Epithelial cell of esophagus (primary cell): Measurements from ENCODE around the gene CHKA.
A peak's percentile ranks its signal among the peaks of the same experiment; 100 is the strongest.

Experiments
- DNase-seq: peaks from one replicate; pipeline ENCODE4 v3.0.0; 2010; ENCODE audit warnings: low read depth
- H3K4me3 ChIP-seq: 2 replicates; pipeline ENCODE4 v1.5.1; 2011; ENCODE audit warnings: mild to moderate bottlenecking, low read length, control low read depth
- TF ChIP-seq, protein P1 (sequence below): IDR thresholded peaks from 2 replicates; pipeline ENCODE4 v1.5.1; 2011; ENCODE audit warnings: low read depth, mild to moderate bottlenecking, low read length, control low read depth, inconsistent platforms; ENCODE audit not compliant: insufficient read depth; ENCODE audit errors: missing control alignments

CHKA gene

GRCh38 chr11:68025047-68025446, 96.1 kb downstream of the CHKA start:
- TF ChIP-seq, protein P1, sequence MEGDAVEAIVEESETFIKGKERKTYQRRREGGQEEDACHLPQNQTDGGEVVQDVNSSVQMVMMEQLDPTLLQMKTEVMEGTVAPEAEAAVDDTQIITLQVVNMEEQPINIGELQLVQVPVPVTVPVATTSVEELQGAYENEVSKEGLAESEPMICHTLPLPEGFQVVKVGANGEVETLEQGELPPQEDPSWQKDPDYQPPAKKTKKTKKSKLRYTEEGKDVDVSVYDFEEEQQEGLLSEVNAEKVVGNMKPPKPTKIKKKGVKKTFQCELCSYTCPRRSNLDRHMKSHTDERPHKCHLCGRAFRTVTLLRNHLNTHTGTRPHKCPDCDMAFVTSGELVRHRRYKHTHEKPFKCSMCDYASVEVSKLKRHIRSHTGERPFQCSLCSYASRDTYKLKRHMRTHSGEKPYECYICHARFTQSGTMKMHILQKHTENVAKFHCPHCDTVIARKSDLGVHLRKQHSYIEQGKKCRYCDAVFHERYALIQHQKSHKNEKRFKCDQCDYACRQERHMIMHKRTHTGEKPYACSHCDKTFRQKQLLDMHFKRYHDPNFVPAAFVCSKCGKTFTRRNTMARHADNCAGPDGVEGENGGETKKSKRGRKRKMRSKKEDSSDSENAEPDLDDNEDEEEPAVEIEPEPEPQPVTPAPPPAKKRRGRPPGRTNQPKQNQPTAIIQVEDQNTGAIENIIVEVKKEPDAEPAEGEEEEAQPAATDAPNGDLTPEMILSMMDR, result no peak
- DNase-seq, result no peak
- H3K4me3 ChIP-seq, result no peak overlapping the region

GRCh38 chr11:68024508-68024907, 96.7 kb downstream of the CHKA start:
- H3K4me3 ChIP-seq, result no peak overlapping the region
- DNase-seq, result no peak
- TF ChIP-seq, protein P1, result no peak

GRCh38 chr11:68022531-68022930, 98.7 kb downstream of the CHKA start:
- no peak for DNase-seq
- TF ChIP-seq, protein P1, result no peak
- no peak overlapping the region for H3K4me3 ChIP-seq

DNA sequence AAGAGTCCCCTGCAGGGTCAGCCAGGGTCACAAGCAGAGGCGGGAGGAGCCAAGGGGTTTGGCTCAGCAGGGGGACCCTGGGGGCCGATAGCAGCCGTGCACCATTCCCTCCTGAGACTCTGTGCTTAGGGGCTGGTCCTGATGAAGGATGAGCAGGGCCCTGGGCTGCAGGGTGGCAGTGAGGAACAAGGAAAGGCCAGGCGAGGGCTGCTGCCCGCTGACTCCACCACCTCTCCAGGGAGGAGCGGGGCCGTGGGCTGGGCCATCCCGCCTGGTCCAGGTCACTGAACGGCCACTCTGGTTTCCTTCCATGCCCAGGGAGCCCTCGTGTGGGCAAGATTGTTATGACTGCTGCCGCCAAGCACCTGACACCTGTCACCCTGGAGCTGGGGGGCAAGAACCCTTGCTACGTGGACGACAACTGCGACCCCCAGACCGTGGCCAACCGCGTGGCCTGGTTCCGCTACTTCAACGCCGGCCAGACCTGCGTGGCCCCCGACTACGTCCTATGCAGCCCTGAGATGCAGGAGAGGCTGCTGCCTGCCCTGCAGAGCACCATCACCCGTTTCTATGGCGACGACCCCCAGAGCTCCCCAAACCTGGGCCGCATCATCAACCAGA, 99.9 kb downstream of the CHKA start:
- peak; percentile 42 for DNase-seq
- no peak overlapping the region for H3K4me3 ChIP-seq
- TF ChIP-seq, protein P1, result peak; percentile 53

GRCh38 chr11:68020575-68020974, 100.6 kb downstream of the CHKA start:
- H3K4me3 ChIP-seq, result no peak overlapping the region
- DNase-seq, result no peak
- TF ChIP-seq, protein P1, result peak; percentile 28

GRCh38 chr11:68019486-68019885, 101.7 kb downstream of the CHKA start:
- DNase-seq, result no peak
- TF ChIP-seq, protein P1, result no peak
- no peak overlapping the region for H3K4me3 ChIP-seq

DNA sequence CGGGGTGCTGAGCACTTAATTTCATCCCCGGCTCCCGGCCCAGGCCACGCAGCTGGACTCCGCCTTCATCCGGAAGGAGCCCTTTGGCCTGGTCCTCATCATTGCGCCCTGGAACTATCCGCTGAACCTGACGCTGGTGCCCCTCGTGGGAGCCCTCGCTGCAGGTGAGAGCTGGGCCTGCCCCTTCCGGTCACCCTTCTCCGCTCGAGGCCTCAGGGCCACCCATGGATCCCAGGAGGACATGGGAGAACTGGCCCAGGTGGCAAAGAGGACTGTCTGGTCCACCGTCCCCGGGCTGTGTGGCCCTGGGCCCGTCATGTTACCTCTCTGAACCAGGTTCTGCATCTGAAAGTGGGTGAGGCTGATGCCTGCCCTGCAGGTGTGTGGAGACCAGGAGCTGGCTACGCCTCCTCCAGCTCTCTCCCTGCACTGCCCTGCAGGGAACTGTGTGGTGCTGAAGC, 102.4 kb downstream of the CHKA start:
- TF ChIP-seq, protein P1, result no peak
- no peak overlapping the region for H3K4me3 ChIP-seq
- no peak for DNase-seq
